ENCODE results near the gene STUB1. TPM values are rescaled to one million over a fixed set of nuclear protein-coding genes. Genes with fewer than 3 reads are reported as not detected.
A peak's percentile ranks its signal among the peaks of the same experiment; 100 is the strongest.

STUB1 gene
- total RNA-seq, 2 experiments from 2014 or later: 70.9 to 74.9 TPM

- ChIA-PET CTCF (interaction anchor here (0.6 to 1.1 kb wide), 4 partner anchors 9 to 80 kb away, joined by 3 to 5 read pairs (median 3); no protein-coding TSS in a partner anchor), POLR2A (interaction anchor here (1.3 kb wide), 1 partner anchor 22 kb away, joined by 3 read pairs; no protein-coding TSS in a partner anchor)
- Mint-ChIP-seq H3K4me3 (no peak overlapping the region), H3K4me1 (ENCODE audit: low read depth) (peaks cover 4% of the 10 kb centered on the region), H3K36me3 (peaks cover 3% of the 10 kb centered on the region), H3K27ac (no peak overlapping the region), H3K27me3 (no peaks in the 10 kb centered on the region), H3K9me3 (no peaks in the 10 kb centered on the region)
- intact Hi-C loops (cut with micrococcal nuclease): no loop called here
- DNase-seq: no peak
These were observed 20.6 kb upstream of the STUB1 start for GRCh38 chr16:659618-660017.

- Mint-ChIP-seq H3K27ac (no peak overlapping the region), H3K36me3 (peaks cover 3% of the 10 kb centered on the region), H3K4me1 (ENCODE audit: low read depth) (peaks cover 4% of the 10 kb centered on the region), H3K27me3 (no peaks in the 10 kb centered on the region), H3K4me3 (no peak overlapping the region), H3K9me3 (no peaks in the 10 kb centered on the region)
- intact Hi-C loops (cut with micrococcal nuclease): no loop called here
- DNase-seq: no peak
- CTCF ChIA-PET: interaction anchor here (0.6 to 1.0 kb wide), 3 partner anchors 9 to 81 kb away, joined by 3 read pairs; no protein-coding TSS in a partner anchor
- POLR2A ChIA-PET: interaction anchor here (1.3 kb wide), 1 partner anchor 23 kb away, joined by 3 read pairs; no protein-coding TSS in a partner anchor
These were observed 20.1 kb upstream of the STUB1 start for GRCh38 chr16:660132-660458.

- Mint-ChIP-seq H3K27ac (no peak overlapping the region), H3K9me3 (no peaks in the 10 kb centered on the region), H3K4me1 (ENCODE audit: low read depth) (peaks cover 4% of the 10 kb centered on the region), H3K36me3 (peaks cover 3% of the 10 kb centered on the region), H3K27me3 (no peaks in the 10 kb centered on the region), H3K4me3 (no peak overlapping the region)
- POLR2A ChIA-PET: no interaction called here
- intact Hi-C loops (cut with micrococcal nuclease): no loop called here
- DNase-seq: peak; percentile 72
- CTCF ChIA-PET: interaction anchor here (0.7 to 1.0 kb wide), 2 partner anchors 13 to 81 kb away, joined by 3 read pairs; no protein-coding TSS in a partner anchor
These were observed 19.6 kb upstream of the STUB1 start for GRCh38 chr16:660459-661183.

GRCh38 chr16:661184-661821 is 18.9 kb upstream of the STUB1 start:
- Mint-ChIP-seq H3K36me3 (peaks cover 3% of the 10 kb centered on the region), H3K27me3 (no peaks in the 10 kb centered on the region), H3K4me1 (ENCODE audit: low read depth) (peaks cover 4% of the 10 kb centered on the region), H3K9me3 (no peaks in the 10 kb centered on the region), H3K27ac (no peak overlapping the region), H3K4me3 (no peak overlapping the region)
- DNase-seq: no peak
- CTCF ChIA-PET: no interaction called here
- intact Hi-C loops (cut with micrococcal nuclease): no loop called here
- POLR2A ChIA-PET: no interaction called here

- ChIA-PET POLR2A (no interaction called here), CTCF (no interaction called here)
- Mint-ChIP-seq H3K27ac (no peak overlapping the region), H3K27me3 (no peaks in the 10 kb centered on the region), H3K4me3 (no peak overlapping the region), H3K36me3 (peaks cover 3% of the 10 kb centered on the region), H3K9me3 (no peaks in the 10 kb centered on the region), H3K4me1 (ENCODE audit: low read depth) (peaks cover 4% of the 10 kb centered on the region)
- intact Hi-C loops (cut with micrococcal nuclease): no loop called here
- no peak for DNase-seq
These were observed 18.1 kb upstream of the STUB1 start for GRCh38 chr16:662095-662494.

- DNase-seq: no peak
- Mint-ChIP-seq H3K36me3 (peaks cover 3% of the 10 kb centered on the region), H3K4me1 (ENCODE audit: low read depth) (peaks cover 6% of the 10 kb centered on the region), H3K27me3 (no peaks in the 10 kb centered on the region), H3K27ac (no peak overlapping the region), H3K9me3 (no peaks in the 10 kb centered on the region), H3K4me3 (no peak overlapping the region)
- POLR2A ChIA-PET: no interaction called here
- intact Hi-C loops (cut with micrococcal nuclease): no loop called here
- CTCF ChIA-PET: no interaction called here
These were observed 17.6 kb upstream of the STUB1 start for GRCh38 chr16:662597-662996.

- ChIA-PET CTCF (no interaction called here), POLR2A (interaction anchor here (1.2 kb wide), 1 partner anchor 14 kb away, joined by 4 read pairs; the partner anchor contains the start of gene STUB1)
- no peak for DNase-seq
- H3K36me3 Mint-ChIP-seq: peaks cover 12% of the 10 kb centered on the region
- no peak overlapping the region for H3K27ac Mint-ChIP-seq
- no peak overlapping the region for H3K4me3 Mint-ChIP-seq
- peaks cover 6% of the 10 kb centered on the region for H3K4me1 Mint-ChIP-seq (ENCODE audit: low read depth)
- no peaks in the 10 kb centered on the region for H3K9me3 Mint-ChIP-seq
- intact Hi-C loops (cut with micrococcal nuclease): no loop called here
- H3K27me3 Mint-ChIP-seq: no peaks in the 10 kb centered on the region
These were observed 13.6 kb upstream of the STUB1 start for GRCh38 chr16:666572-666971.

GRCh38 chr16:667113-667779 is 13.0 kb upstream of the STUB1 start:
- Mint-ChIP-seq H3K9me3 (no peaks in the 10 kb centered on the region), H3K4me3 (peak overlapping the region; percentile 77), H3K27me3 (no peaks in the 10 kb centered on the region), H3K36me3 (peaks cover 12% of the 10 kb centered on the region), H3K27ac (peak overlapping the region; percentile 85), H3K4me1 (ENCODE audit: low read depth) (peaks cover 6% of the 10 kb centered on the region)
- ChIA-PET POLR2A (interaction anchor here (0.9 to 1.8 kb wide), 3 partner anchors 13 to 19 kb away, joined by 3 to 4 read pairs (median 4); partner anchors contain the start of genes JMJD8, STUB1 and WDR90), CTCF (interaction anchor here (0.7 to 1.9 kb wide), 5 partner anchors 19 to 1038 kb away, joined by 3 to 7 read pairs (median 3); no protein-coding TSS in a partner anchor)
- DNase-seq: no peak
- intact Hi-C loops (cut with micrococcal nuclease): no loop called here

GRCh38 chr16:667780-668518 is 12.3 kb upstream of the STUB1 start, which contains the start of gene RHOT2:
Gene RHOT2 (plus strand): TSS chr16:668132. CDS start chr16:668200, 68 bp downstream.
- H3K27me3 Mint-ChIP-seq: no peaks in the 10 kb centered on the region
- peak within 1 kb of the TSS; percentile 77 for H3K4me3 Mint-ChIP-seq
- POLR2A ChIA-PET: interaction anchor here (0.9 to 1.8 kb wide), 3 partner anchors 13 to 19 kb away, joined by 3 to 4 read pairs (median 4); partner anchors contain the start of genes JMJD8, STUB1 and WDR90
- peaks cover 6% of the 10 kb centered on the region for H3K4me1 Mint-ChIP-seq (ENCODE audit: low read depth)
- H3K36me3 Mint-ChIP-seq: peaks cover 11% of the 10 kb centered on the region
- CTCF ChIA-PET: interaction anchor here (0.6 to 1.9 kb wide), 10 partner anchors 11 to 1038 kb away, joined by 3 to 7 read pairs (median 3); partner anchors contain the start of gene STUB1
- peak within 1 kb of the TSS; percentile 85 for H3K27ac Mint-ChIP-seq
- H3K9me3 Mint-ChIP-seq: no peaks in the 10 kb centered on the region
- intact Hi-C loops (cut with micrococcal nuclease): no loop called here
- DNase-seq: peak; percentile 96

GRCh38 chr16:668519-669171 is 11.6 kb upstream of the STUB1 start:
- Mint-ChIP-seq H3K4me3 (peak overlapping the region; percentile 77), H3K9me3 (no peaks in the 10 kb centered on the region), H3K4me1 (ENCODE audit: low read depth) (peaks cover 6% of the 10 kb centered on the region), H3K27ac (peak overlapping the region; percentile 33), H3K36me3 (peaks cover 12% of the 10 kb centered on the region), H3K27me3 (no peaks in the 10 kb centered on the region)
- ChIA-PET CTCF (interaction anchor here (0.6 to 1.9 kb wide), 8 partner anchors 11 to 76 kb away, joined by 3 to 7 read pairs (median 3); partner anchors contain the start of gene STUB1), POLR2A (interaction anchor here (0.9 to 1.8 kb wide), 2 partner anchors 20 to 26 kb away, joined by 3 to 4 read pairs; partner anchors contain the start of gene WDR90)
- intact Hi-C loops (cut with micrococcal nuclease): no loop called here
- DNase-seq: peak; percentile 32

GRCh38 chr16:669666-670065 is 10.5 kb upstream of the STUB1 start:
- H3K36me3 Mint-ChIP-seq: peaks cover 12% of the 10 kb centered on the region
- intact Hi-C loops (cut with micrococcal nuclease): no loop called here
- H3K4me3 Mint-ChIP-seq: peak overlapping the region; percentile 42
- H3K9me3 Mint-ChIP-seq: no peaks in the 10 kb centered on the region
- peaks cover 6% of the 10 kb centered on the region for H3K4me1 Mint-ChIP-seq (ENCODE audit: low read depth)
- ChIA-PET POLR2A (no interaction called here), CTCF (no interaction called here)
- no peaks in the 10 kb centered on the region for H3K27me3 Mint-ChIP-seq
- no peak overlapping the region for H3K27ac Mint-ChIP-seq
- DNase-seq: no peak

All from activated CD4-positive, alpha-beta memory T cell treated with anti-CD3 and anti-CD28 coated beads for 36 hours (primary cell).